GM10266 (cell line): Measurements from ENCODE around the gene PIK3R6.

ENCODE experiments used
- DNase-seq: peaks from one replicate; pipeline ENCODE4 v3.0.0; 2012; ENCODE audit errors: extremely low spot score
- TF ChIP-seq, protein P1 (sequence below): IDR thresholded peaks from 2 replicates; pipeline ENCODE4 v1.5.1; 2012; ENCODE audit warnings: mild to moderate bottlenecking, low read depth; ENCODE audit not compliant: control insufficient read depth, insufficient read depth; ENCODE audit errors: missing control alignments

Gene PIK3R6

DNA sequence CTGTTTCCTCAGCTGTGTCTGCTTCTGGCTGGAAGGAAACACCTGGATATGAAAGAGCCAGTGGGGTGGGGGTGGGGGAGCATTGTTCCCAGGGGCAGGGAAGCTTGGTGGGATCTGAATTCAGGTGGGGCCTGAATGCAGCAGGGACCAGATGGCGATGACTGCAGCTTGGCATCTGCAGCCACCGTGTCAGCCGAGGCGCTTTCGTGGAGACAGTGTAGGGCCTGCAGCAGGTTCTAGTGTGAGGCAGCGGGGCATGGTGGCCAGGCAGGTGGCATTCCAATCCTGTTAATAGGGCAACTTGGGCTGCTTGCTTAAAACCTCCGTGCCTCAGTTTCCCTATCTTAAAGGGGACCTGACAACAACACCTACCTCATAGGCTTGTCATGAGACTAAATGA is 1.7 kb downstream of the PIK3R6 start:
- TF ChIP-seq, protein P1, sequence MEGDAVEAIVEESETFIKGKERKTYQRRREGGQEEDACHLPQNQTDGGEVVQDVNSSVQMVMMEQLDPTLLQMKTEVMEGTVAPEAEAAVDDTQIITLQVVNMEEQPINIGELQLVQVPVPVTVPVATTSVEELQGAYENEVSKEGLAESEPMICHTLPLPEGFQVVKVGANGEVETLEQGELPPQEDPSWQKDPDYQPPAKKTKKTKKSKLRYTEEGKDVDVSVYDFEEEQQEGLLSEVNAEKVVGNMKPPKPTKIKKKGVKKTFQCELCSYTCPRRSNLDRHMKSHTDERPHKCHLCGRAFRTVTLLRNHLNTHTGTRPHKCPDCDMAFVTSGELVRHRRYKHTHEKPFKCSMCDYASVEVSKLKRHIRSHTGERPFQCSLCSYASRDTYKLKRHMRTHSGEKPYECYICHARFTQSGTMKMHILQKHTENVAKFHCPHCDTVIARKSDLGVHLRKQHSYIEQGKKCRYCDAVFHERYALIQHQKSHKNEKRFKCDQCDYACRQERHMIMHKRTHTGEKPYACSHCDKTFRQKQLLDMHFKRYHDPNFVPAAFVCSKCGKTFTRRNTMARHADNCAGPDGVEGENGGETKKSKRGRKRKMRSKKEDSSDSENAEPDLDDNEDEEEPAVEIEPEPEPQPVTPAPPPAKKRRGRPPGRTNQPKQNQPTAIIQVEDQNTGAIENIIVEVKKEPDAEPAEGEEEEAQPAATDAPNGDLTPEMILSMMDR: no peak
- no peak for DNase-seq

DNA sequence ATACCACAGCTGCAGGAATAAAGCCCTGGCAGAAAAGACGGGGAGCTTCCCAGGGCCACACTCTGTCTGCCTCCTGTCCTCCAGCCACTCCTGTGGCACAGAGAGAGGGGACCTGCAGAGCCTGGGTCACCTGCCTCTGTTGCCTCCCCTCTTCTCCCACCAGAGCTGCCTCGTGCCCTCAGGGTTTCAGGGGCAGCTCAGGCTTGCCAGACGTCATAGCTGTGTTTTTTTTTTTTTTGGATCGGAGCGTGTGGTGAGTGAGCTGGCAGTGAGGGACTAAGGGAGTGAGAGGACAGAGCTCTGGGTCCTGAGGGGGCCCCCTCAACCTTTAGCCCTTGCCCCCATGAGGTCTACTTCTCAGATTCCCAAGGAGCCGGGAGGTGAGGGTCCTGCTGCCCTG is 2.1 kb downstream of the PIK3R6 start:
- TF ChIP-seq, protein P1: no peak
- DNase-seq: no peak

DNA sequence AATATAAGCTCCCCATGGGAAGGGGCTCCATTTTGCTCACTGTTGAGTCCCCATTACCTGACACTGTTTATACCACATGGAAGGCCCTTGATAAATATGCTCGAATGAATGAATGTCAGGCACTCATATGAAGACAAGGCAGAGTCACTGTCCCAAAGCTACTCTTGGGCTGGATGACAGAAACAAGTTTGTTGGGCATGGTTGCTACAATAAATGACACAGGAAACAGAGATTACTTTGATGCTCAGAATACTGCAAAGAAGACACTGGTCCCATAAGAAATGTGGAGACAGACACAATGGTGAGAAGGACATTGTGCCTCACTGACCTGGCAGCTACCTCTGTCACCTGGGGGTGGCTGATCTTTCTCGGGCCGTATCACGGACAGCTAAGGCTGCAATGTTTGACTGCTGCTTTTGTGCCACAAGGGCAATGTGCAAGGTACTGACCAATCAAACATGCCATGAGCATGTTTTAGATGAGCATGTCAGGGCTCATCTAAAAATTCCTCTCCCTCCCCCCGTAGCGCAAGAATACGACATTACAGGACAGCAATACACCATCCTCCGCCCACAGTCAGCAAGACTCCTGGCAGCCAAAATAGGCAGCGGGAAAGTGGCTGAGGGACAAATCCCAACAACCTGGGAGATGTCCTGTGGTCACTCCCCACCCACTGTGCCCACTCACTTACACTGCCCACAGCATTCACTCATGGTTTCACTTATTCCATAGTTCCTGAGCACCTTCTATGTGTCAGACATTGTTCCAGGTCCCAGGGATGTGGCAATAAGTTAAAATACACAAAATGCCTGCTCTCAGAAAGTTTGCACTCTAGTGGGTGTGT is 5.0 kb downstream of the PIK3R6 start:
- DNase-seq: no peak
- TF ChIP-seq, protein P1: no peak

DNA sequence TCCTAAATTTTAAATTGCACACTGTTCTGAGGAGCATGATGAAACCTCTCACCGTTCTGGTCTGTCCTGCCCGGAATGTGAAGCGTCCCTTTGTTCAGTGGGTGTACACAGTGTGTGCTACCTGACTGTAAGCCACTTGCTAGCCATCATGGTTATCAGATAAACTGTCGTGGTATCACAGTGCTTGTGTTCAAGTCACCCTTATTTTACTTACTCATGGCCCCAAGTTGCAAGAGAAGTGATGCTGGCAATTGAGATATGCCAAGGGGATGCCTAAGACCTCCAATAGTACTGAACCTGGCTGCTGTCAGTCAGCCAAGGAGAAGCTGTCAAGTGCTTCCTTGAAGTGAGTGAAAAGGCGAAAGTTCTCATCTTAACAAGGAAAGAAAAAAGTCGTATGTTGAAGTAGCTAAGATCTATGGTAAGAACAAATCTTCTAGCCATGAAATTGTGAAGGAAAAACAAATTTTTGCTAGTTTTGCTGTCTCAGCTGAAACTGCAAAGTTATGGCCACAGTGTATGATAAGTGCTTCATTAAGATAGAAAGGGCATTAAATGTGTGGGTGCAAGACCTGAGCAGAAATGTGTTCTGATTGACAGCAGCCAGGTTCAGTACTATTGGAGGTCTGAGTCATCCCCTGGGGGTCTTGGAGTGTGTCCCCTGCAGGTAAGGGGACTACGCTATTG is 5.8 kb downstream of the PIK3R6 start:
- TF ChIP-seq, protein P1: no peak
- no peak for DNase-seq

DNA sequence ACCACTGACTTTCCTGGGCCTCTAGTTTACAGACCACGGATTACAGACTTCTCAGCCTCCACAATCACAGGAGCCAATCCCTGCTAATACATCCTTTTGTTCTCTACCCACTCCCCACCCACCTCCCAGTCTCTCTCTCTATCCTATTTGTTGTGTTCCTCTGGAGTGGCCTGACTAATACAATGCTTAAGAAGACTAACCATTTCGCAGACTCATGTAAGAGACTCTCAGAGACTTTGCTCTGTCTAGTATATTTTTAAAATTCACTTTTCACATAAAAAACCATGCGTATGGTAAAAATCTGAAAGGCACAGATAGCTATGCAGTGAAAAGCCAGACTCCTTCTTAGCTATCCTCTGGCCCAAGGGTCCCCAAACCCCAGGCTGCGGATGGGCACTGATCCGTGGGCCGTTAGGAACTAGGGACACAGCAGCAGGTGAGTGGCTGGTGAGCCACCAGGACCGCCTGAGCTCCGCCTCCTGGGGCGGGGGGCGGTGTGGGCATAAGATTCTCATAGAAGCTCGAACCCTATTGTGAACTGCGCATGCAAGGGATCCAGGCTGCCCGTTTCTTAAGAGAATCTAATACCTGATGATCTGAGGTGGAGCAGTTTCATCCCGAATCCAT is 7.6 kb downstream of the PIK3R6 start:
- TF ChIP-seq, protein P1: no peak

DNA sequence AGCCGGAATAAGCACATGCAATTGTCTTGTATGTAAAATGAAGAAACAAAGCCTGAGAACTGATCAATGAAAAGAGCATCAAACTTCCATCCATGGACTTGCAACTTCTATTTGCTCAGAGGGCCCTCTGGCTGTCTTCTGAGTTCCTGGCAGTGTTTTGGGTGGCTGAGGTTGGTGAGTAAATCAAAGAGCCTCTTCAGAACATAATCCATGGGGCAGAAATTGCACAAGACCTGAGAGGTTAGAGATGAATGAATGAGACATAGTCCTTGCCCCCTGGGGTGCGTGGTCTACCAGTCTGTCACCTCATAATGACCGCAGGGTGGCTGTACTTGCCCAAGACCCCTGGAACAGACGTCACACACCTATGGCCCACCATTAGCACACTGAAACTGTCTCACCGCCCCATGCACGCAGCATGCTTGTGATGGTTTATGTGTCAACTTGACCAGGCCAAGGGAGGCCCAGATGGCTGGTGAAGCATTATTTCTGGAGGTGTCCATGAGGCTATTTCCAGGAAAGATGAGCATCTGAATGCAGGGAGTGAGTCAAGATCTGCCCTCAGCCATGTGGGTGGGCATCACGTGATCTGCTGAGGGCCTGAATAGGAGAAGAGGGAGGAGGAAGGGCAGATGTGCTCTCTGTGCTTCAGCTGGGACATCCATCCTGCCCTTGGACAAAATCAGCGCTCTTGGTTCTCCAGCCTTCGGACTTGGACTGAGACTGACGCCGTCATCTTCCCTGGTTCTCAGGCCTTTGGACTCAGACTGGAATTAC is 8.3 kb downstream of the PIK3R6 start:
- TF ChIP-seq, protein P1: peak; percentile 36
- DNase-seq: no peak

More for the DNA sequence above, 7.6 kb downstream of the PIK3R6 start:
- DNase-seq: no peak
